ENCODE data around the gene BRD3OS. TPM values are rescaled to one million over a fixed set of nuclear protein-coding genes. Genes with fewer than 3 reads are reported as not detected.

The BRD3OS gene
- total RNA-seq, 3 donors from 2014 or later = 11.1 to 14.4 (median 11.4) TPM

GRCh38 chr9:134003237-134003636 lies 22.0 kb upstream of the BRD3OS start:
- Histone ChIP-seq H3K4me1 (no peaks in the 10 kb centered on the region), H3K27me3 (no peaks in the 10 kb centered on the region), H3K27ac (no peak overlapping the region), H3K9me3 (no peaks in the 10 kb centered on the region), H3K4me3 (no peak overlapping the region), H3K36me3 (no peaks in the 10 kb centered on the region)
- intact Hi-C loops (cut with DNase I; ENCODE audit: low total_unique reads) = loop anchor here (2.0 kb wide), 1 partner anchor 64 kb away; no protein-coding TSS in a partner anchor
- no peak for DNase-seq (ENCODE audit: low spot score in 2 of 2)
- no peak for TF ChIP-seq POLR2AphosphoS5 (IDR thresholded peaks at IDR 0.05)
- TF ChIP-seq POLR2A (IDR thresholded peaks at IDR 0.05) = no peak
- no peak for TF ChIP-seq CTCF (IDR thresholded peaks at IDR 0.05)

DNA sequence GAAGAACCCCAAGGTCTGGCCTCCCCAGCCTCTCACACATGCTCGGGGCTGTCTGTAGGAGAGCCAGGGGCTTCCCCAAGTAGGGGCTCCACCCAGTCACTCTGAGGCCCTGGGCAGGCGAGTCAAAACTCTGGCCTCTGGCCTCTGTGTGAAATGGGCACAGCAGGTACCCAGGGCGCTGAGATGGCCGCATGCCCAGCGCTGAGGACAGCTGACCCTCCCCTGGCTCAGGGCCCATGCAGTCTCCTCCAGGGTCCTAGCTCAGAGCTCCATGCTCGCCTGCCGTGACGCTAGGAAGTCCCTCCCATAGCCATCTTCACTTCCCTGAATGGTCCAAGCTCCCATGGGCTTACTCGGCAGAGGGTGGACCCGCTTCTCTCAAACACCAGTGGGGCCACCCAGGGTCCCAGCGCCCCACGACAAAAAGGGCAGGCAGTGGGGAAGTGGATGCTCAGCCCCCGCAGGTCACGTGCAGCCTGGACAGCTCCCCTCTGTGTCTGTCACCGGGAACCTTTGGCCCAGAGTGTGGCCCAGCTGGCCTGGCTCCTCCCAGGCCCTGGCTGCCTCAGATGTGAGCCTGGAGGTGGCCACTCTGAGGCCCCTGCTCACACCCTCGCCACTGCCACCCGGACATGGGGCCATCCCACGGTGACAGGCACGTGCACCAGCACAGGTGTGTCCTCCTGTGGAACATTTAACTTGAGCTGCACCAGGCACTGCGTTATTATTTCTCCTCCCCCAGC lies 21.0 kb upstream of the BRD3OS start:
- intact Hi-C loops (cut with DNase I; ENCODE audit: low total_unique reads) = no loop called here
- no peaks in the 10 kb centered on the region for H3K36me3 ChIP-seq
- TF ChIP-seq POLR2A (IDR thresholded peaks at IDR 0.05) (no peak), POLR2AphosphoS5 (IDR thresholded peaks at IDR 0.05) (no peak), CTCF (IDR thresholded peaks at IDR 0.05) (no peak)

DNA sequence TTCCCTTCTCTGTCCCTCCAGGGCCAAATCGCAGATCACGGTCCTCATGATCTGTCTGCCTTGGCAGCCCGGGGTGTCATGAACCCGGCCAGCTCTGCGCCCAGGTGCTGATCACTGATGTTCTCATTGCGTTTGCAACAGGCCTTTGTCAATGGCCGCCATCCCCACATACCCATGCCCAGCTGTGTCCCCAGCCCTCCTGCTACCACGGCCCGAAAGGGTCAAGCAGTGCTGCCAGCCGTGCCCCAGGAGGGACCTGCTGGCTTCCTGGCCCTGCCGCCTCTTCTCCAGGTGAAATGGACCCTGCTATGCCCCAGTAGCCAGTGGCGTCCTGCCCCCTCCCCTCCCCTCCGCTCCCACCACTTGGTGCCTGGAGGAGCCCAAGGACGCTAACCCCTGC lies 20.4 kb upstream of the BRD3OS start:
- no peak for DNase-seq (ENCODE audit: low spot score in 2 of 2)
- no peaks in the 10 kb centered on the region for H3K4me1 ChIP-seq
- no peak overlapping the region for H3K4me3 ChIP-seq
- H3K36me3 ChIP-seq = no peaks in the 10 kb centered on the region
- TF ChIP-seq POLR2A (IDR thresholded peaks at IDR 0.05) = no peak
- TF ChIP-seq CTCF (IDR thresholded peaks at IDR 0.05) = no peak
- TF ChIP-seq POLR2AphosphoS5 (IDR thresholded peaks at IDR 0.05) = no peak
- intact Hi-C loops (cut with DNase I; ENCODE audit: low total_unique reads) = no loop called here
- H3K27ac ChIP-seq = no peak overlapping the region
- no peaks in the 10 kb centered on the region for H3K9me3 ChIP-seq
- no peaks in the 10 kb centered on the region for H3K27me3 ChIP-seq

More for the DNA sequence above, 21.0 kb upstream of the BRD3OS start:
- Histone ChIP-seq H3K4me1 (no peaks in the 10 kb centered on the region), H3K27me3 (no peaks in the 10 kb centered on the region), H3K27ac (no peak overlapping the region), H3K4me3 (no peak overlapping the region), H3K9me3 (no peaks in the 10 kb centered on the region)
- no peak for DNase-seq (ENCODE audit: low spot score in 2 of 2)

- no peaks in the 10 kb centered on the region for H3K9me3 ChIP-seq
- intact Hi-C loops (cut with DNase I; ENCODE audit: low total_unique reads) = no loop called here
- TF ChIP-seq CTCF (IDR thresholded peaks at IDR 0.05) (no peak), POLR2A (IDR thresholded peaks at IDR 0.05) (no peak), POLR2AphosphoS5 (IDR thresholded peaks at IDR 0.05) (no peak)
- H3K4me1 ChIP-seq = no peaks in the 10 kb centered on the region
- H3K27me3 ChIP-seq = no peaks in the 10 kb centered on the region
- no peaks in the 10 kb centered on the region for H3K36me3 ChIP-seq
- DNase-seq (ENCODE audit: low spot score in 2 of 2) = no peak
- no peak overlapping the region for H3K27ac ChIP-seq
- no peak overlapping the region for H3K4me3 ChIP-seq
Measured at GRCh38 chr9:134005381-134005780, 19.9 kb upstream of the BRD3OS start.

DNA sequence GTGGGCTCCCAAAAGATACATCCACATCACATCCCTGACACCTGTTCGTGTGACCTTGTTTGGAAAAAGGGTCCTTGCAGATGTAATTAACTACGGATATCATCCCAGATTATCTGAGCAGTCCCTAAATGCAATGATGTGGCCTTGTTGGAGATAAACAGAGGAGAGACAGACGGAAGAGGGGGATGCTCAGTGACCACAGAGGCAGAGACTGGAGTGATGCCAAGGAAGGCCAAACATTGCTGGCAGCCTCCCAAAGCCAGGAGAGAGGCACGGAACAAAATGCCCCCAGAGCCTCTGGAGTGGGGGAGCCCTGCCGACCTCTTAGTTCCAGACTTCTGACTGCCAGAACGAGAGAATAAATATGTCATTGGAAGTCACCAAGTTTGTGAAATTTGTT lies 18.1 kb upstream of the BRD3OS start:
- H3K36me3 ChIP-seq = no peaks in the 10 kb centered on the region
- intact Hi-C loops (cut with DNase I; ENCODE audit: low total_unique reads) = no loop called here
- H3K4me1 ChIP-seq = no peaks in the 10 kb centered on the region
- no peak overlapping the region for H3K4me3 ChIP-seq
- H3K9me3 ChIP-seq = no peaks in the 10 kb centered on the region
- H3K27me3 ChIP-seq = no peaks in the 10 kb centered on the region
- H3K27ac ChIP-seq = no peak overlapping the region
- TF ChIP-seq POLR2A (IDR thresholded peaks at IDR 0.05) (no peak), CTCF (IDR thresholded peaks at IDR 0.05) (no peak), POLR2AphosphoS5 (IDR thresholded peaks at IDR 0.05) (no peak)
- DNase-seq (ENCODE audit: low spot score in 2 of 2) = no peak

Data from breast epithelium (tissue), 4 donors.